B cell (primary cell): ENCODE results near the gene KRT37.

Experiments used
- CTCF ChIP-seq: fragments of 200-600 bp; IDR thresholded peaks from one replicate; pipeline ENCODE4 v1.8.0; 2022; ENCODE audit warnings: antibody characterized with exemption, mild to moderate bottlenecking
- EZH2 ChIP-seq: IDR thresholded peaks from 2 replicates; pipeline ENCODE4 v1.6.1; 2012; ENCODE audit warnings: borderline replicate concordance, low read depth, mild to moderate bottlenecking, moderate library complexity, low read length; ENCODE audit not compliant: insufficient read depth, poor library complexity, severe bottlenecking

- TF ChIP-seq CTCF: no peak
- no peak for TF ChIP-seq EZH2
Observed at GRCh38 chr17:41444640-41445039, 20.3 kb upstream of the KRT37 start.
